Activated T-cell treated with anti-CD3 and anti-CD28 coated beads, Interleukin-2, amount 50 U/mL, for 72 hours (primary cell): Measurements from ENCODE around the gene WWOX. TPM values are rescaled to one million over a fixed set of nuclear protein-coding genes. Genes with fewer than 3 reads are reported as not detected.

Experiments
- ATAC-seq, 2 donors: fragments of 150-1000 bp; cut with Tn5 transposase; replicated peaks in 1 of 2; 2 replicates each; pipeline ENCODE4 v1.10.0; 2021; ENCODE audit warnings: moderate library complexity in 2 of 2, mild to moderate bottlenecking in 1 of 2
- DNase-seq, 2 donors: peaks; one replicate each; pipeline ENCODE4 v3.0.0; 2021 to 2022; ENCODE audit warnings: mixed read lengths in 1 of 2
- H3K27ac Mint-ChIP-seq: one replicate; pipeline ENCODE4 v1.8.0; 2022; ENCODE audit warnings: mild to moderate bottlenecking, moderate library complexity, mixed read lengths
- H3K27me3 Mint-ChIP-seq: one replicate; pipeline ENCODE4 v1.8.0; 2022; ENCODE audit warnings: low read depth, mixed read lengths
- H3K36me3 Mint-ChIP-seq, 2 donors: one replicate each; pipeline ENCODE4 v1.8.0; 2022; ENCODE audit warnings: mixed read lengths in 2 of 2, mild to moderate bottlenecking in 1 of 2; ENCODE audit not compliant: insufficient read depth in 2 of 2
- H3K4me1 Mint-ChIP-seq: one replicate; pipeline ENCODE4 v1.8.0; 2022; ENCODE audit warnings: low read depth, mixed read lengths
- H3K4me3 Mint-ChIP-seq, 2 donors: one replicate each; pipeline ENCODE4 v1.8.0; 2022; ENCODE audit warnings: mild to moderate bottlenecking in 2 of 2, mixed read lengths in 2 of 2, moderate library complexity in 2 of 2
- H3K9me3 Mint-ChIP-seq, 2 donors: one replicate each; pipeline ENCODE4 v1.8.0; 2022; ENCODE audit warnings: mixed read lengths in 2 of 2
- total RNA-seq, 2 donors: library from RNA; stranded (reverse); gene quantifications; one replicate each; pipeline ENCODE4 v1.2.3, GENCODE V29; 2022

Gene WWOX
- total RNA-seq, 2 donors from 2014 or later = 21.2 to 21.5 TPM

DNA sequence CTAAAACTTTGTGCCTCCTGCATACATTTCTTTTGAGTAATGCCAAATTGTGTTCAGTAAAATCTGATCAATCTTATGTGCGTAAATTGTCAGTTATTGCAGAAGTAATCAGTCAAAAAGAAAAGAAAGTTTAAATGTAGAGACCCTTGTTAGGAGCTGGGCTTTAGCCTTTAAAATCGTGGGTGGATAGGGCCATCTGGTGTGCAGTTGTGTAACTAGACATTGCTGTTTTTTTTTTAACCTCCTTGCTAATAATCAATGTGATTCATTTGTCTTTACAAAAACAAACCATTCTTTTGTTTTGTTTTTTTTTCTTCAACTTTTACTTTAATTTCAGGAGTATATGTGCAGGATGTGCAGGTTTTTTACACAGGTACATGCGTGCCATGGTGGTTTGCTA is 5.3 kb upstream of the WWOX start:
- peaks cover 0 to 2% of the 10 kb centered on the region in 2 donors for H3K36me3 Mint-ChIP-seq
- no peak overlapping the region for H3K4me3 Mint-ChIP-seq
- peaks cover 15% of the 10 kb centered on the region for H3K27me3 Mint-ChIP-seq
- H3K9me3 Mint-ChIP-seq = peaks cover 0 to 2% of the 10 kb centered on the region in 2 donors
- DNase-seq = no peak
- H3K4me1 Mint-ChIP-seq = peaks cover 16% of the 10 kb centered on the region
- H3K27ac Mint-ChIP-seq = no peak overlapping the region
- ATAC-seq = no peak

DNA sequence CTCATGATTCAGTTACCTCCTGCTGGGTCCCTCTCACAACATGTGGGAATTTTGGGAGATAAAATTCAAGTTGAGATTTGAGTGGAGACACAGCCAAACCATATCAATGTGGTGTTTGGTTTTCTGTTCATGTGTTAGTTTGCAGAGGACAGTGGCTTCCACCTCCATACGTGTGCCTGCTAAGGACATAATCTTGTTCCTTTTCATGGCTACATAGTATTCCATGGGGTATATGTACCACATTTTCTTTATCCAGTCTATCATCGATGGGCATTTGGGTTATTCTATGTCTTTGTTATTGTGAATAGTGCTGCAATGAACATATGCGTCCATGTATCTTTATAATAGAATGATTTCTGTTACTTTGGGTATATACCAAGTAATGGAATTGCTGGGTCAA is 4.5 kb upstream of the WWOX start:
- H3K4me1 Mint-ChIP-seq = peaks cover 17% of the 10 kb centered on the region
- peaks cover 0 to 2% of the 10 kb centered on the region in 2 donors for H3K36me3 Mint-ChIP-seq
- DNase-seq (no peak), ATAC-seq (no peak)
- H3K27me3 Mint-ChIP-seq = peaks cover 15% of the 10 kb centered on the region
- peaks cover 0 to 2% of the 10 kb centered on the region in 2 donors for H3K9me3 Mint-ChIP-seq
- H3K4me3 Mint-ChIP-seq = no peak overlapping the region
- H3K27ac Mint-ChIP-seq = no peak overlapping the region

DNA sequence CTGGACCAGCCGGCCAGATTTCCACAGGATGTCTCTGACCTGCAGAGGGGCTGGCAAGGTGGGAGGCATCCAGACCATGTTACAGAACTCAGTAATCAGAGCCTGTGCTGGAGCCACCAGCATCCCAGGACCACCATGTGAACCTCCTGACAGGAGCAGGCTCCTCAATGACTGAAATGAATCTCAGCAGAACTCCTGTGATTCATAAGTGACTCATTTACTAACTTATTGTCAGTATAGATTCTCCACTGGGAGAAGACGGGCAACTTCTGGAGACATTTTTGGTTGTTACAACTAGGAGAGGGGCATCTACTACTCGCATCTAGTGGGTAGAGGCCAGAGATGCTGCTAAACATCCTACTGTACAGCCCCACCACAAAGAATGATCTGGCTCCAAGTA is 3.1 kb upstream of the WWOX start:
- Mint-ChIP-seq H3K27me3 (peaks cover 15% of the 10 kb centered on the region), H3K4me3 (no peak overlapping the region), H3K27ac (no peak overlapping the region), H3K9me3 (peaks cover 0 to 2% of the 10 kb centered on the region in 2 donors), H3K4me1 (peaks cover 25% of the 10 kb centered on the region), H3K36me3 (peaks cover 0 to 2% of the 10 kb centered on the region in 2 donors)
- no peak for ATAC-seq
- DNase-seq = no peak

DNA sequence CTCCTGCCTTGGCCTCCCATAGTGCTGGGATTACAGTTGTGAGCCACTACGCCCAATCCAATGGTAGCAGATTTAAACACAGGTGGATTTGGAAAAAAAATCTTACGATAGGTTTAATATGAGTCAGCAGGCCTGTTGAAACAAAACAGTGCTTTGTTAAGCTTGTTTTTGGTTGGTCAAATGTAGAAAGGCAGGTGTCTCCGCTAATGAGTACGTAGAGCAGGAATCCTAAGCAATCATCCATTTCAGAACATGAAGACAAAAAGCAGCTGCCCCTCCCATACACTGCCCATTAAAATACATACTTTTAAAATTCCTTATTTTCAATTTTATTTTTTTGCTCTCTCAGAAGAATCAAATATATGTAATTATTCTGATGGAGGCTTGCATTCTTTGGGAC is 1.9 kb upstream of the WWOX start:
- no peak overlapping the region for H3K4me3 Mint-ChIP-seq
- H3K27me3 Mint-ChIP-seq = peaks cover 15% of the 10 kb centered on the region
- no peak for DNase-seq
- peaks cover 0 to 2% of the 10 kb centered on the region in 2 donors for H3K36me3 Mint-ChIP-seq
- H3K27ac Mint-ChIP-seq = no peak overlapping the region
- ATAC-seq = no peak
- H3K9me3 Mint-ChIP-seq = peaks cover 0 to 2% of the 10 kb centered on the region in 2 donors
- peaks cover 28% of the 10 kb centered on the region for H3K4me1 Mint-ChIP-seq

DNA sequence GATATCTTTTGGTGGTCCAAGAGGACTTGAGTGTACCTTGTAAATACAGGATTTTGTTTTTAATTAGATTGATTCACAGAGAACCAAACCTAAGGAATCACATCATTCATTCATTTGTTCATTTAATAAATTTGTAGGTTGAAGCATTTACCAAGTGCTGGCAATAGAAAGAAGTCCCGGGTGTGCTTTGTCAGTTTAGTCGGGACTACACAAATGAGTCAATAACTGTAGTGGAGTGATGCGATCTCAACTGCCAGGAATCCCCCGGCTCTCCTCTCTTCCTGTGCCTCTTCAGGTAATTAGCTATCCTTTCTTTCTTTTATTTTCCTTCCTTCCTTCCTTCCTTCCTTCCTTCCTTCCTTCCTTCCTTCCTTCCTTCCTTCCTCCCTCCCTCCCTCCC is 1.4 kb upstream of the WWOX start:
- ATAC-seq (no peak), DNase-seq (peak in 1 of 2 donors; percentile 27)
- Mint-ChIP-seq H3K4me3 (peak overlapping the region in 1 of 2 donors; percentile 27), H3K27ac (peak overlapping the region; percentile 72), H3K4me1 (peaks cover 30% of the 10 kb centered on the region), H3K9me3 (peaks cover 0 to 2% of the 10 kb centered on the region in 2 donors), H3K36me3 (peaks cover 0 to 2% of the 10 kb centered on the region in 2 donors), H3K27me3 (peaks cover 14% of the 10 kb centered on the region)

DNA sequence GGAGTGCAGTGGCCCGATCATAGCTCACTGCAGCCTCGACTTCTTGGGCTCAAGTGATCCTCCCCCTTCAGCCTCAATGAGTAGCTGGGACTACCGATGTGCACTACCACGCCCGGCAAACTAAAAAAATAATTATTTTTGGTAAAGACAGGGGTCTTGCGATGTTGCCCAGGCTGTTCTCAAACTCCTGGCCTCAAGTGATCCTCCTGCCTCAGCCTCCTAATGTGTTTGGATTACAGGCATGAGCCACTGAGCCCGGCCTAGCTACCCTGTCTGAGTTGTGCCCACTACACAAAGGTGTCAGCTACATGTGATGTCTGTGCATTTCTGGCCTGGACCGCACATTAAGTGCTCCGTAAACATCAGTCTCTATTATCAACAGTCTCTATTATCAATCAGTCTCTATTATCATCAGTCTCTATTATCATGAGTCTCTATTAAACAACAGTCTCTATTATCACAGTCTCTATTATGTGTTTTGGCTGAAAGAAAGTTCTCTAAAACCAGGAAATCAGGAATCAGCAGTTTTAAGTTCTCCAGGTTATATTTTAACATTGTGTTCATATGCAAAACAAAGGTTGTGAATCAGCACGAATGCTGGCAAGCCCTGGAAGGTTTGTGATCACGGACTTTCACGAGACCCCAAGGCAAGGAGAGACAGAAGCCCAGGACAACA is 721 bp upstream of the WWOX start:
- ATAC-seq = no peak
- peak in 1 of 2 donors; percentile 4 for DNase-seq
- Mint-ChIP-seq H3K4me1 (peaks cover 35% of the 10 kb centered on the region), H3K9me3 (peaks cover 0 to 2% of the 10 kb centered on the region in 2 donors), H3K4me3 (peak overlapping the region; percentile 91 to 98), H3K27ac (peak overlapping the region; percentile 95), H3K36me3 (peaks cover 0 to 2% of the 10 kb centered on the region in 2 donors), H3K27me3 (peaks cover 7% of the 10 kb centered on the region)

DNA sequence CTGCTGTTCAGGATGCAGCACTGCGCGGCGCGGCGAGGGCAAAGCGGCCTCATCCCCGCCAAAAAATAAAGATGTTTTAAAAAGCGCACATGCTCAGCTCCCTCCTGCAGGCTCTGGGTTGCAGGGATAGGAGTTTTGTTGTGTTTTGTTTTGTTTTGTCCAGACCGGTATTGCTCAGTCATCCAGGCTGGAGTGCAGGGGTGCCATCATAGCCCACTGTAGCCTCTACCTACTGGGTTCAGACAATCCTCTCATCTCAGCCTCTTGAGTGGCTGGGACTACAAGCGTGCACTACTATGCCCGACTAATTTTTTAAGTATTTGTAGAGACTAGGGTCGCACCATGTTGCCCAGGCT is 636 bp downstream of the WWOX start:
- H3K4me1 Mint-ChIP-seq = peaks cover 35% of the 10 kb centered on the region
- H3K36me3 Mint-ChIP-seq = no peaks in the 10 kb centered on the region
- H3K9me3 Mint-ChIP-seq = peaks cover 0 to 2% of the 10 kb centered on the region in 2 donors
- H3K27ac Mint-ChIP-seq = peak overlapping the region; percentile 95
- peak overlapping the region; percentile 91 to 98 for H3K4me3 Mint-ChIP-seq
- no peak for ATAC-seq
- H3K27me3 Mint-ChIP-seq = no peaks in the 10 kb centered on the region
- no peak for DNase-seq

DNA sequence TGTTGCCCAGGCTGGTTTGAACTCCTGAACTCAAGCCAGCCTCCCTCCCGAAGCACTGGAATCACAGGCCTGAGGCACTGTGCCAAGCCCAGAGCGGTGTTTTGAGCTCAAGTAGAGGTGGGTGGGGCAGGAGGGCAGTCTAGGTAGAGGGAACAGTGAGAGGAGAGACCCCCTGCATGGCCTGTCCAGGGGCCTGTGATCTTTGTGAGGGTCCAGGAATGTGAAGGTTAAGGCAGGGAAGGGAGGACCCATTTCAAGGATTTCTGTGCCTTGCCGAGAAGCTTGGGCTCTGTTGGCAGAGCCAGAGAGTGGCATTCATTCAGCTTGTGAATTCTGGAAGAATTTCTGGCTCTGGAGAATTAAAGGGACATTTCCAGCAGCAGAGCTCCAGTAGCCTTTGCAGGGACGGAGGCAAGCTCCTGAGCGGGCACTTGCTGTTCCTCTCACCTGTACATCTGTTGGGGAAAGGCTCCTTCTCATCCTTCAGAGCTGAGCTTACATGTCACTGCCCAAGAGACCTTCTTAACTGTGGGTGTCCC is 2.7 kb downstream of the WWOX start:
- Mint-ChIP-seq H3K36me3 (no peaks in the 10 kb centered on the region), H3K4me1 (peaks cover 27% of the 10 kb centered on the region), H3K27me3 (no peaks in the 10 kb centered on the region), H3K9me3 (no peaks in the 10 kb centered on the region), H3K27ac (no peak overlapping the region), H3K4me3 (peak overlapping the region in 1 of 2 donors; percentile 42)
- no peak for DNase-seq
- no peak for ATAC-seq

DNA sequence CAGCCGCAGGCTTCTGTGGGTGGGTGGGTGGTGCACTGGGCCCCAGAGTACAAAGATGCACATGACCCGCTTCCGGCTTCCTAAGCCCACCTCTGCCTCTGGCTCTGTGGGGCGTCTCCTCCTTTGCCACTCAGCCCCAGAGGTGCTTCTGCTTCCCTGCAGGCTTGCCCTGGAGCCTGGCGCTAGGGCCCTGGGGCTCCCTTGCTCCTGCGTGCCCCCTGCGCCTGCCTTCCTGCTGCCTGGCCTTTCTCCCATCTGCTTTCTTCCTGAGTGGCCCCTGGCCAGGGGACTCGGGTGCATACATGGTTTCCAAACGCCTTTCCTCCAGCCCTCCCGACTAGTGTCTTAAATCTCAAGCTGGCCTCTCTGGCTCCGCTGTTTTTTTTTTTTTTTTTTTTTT is 3.4 kb downstream of the WWOX start:
- H3K36me3 Mint-ChIP-seq = no peaks in the 10 kb centered on the region
- H3K4me1 Mint-ChIP-seq = peaks cover 27% of the 10 kb centered on the region
- DNase-seq (no peak), ATAC-seq (no peak)
- H3K27me3 Mint-ChIP-seq = no peaks in the 10 kb centered on the region
- no peak overlapping the region for H3K27ac Mint-ChIP-seq
- no peaks in the 10 kb centered on the region for H3K9me3 Mint-ChIP-seq
- H3K4me3 Mint-ChIP-seq = no peak overlapping the region

DNA sequence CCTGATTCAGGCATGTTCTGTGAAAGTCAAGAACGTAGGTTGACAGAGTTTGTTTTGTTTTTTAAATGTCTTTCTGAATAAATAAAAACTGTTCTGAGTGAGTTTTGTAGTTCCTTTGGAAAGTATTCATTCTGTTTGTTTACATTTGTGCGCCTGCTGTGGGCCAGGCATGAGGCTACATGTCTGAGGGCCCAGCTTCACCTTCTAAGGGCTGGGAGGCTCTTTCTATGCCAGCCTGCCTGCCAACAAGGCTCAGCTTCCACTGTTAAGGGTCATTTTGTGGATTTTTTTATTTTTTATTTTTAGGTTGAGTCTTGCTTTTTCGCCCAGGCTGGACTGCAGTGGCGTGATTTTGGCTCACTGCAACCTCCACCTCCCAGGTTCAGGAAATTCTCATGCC is 6.1 kb downstream of the WWOX start:
- H3K27ac Mint-ChIP-seq = no peak overlapping the region
- H3K4me1 Mint-ChIP-seq = peaks cover 12% of the 10 kb centered on the region
- no peaks in the 10 kb centered on the region for H3K9me3 Mint-ChIP-seq
- ATAC-seq (no peak), DNase-seq (no peak)
- H3K36me3 Mint-ChIP-seq = no peaks in the 10 kb centered on the region
- no peak overlapping the region for H3K4me3 Mint-ChIP-seq
- H3K27me3 Mint-ChIP-seq = no peaks in the 10 kb centered on the region

DNA sequence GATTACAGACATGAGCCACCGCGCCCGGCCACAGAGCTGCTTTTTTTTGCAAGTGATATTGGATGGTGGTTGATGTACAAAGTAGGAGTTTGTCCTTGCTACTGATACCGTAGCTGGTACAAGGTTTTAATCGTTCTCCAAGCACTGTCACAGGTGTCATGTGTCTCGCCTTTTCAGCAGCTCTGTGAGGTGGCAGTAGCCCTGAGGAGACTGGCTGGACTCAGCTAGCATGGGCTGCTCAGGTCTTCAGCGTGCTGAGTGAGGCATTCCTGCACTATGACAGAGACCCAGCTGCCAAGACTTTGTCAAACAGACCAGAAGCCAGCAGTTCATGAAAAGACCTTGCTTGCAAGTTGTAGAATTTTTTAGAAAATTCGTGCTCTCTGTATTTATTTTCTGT is 7.2 kb downstream of the WWOX start:
- Mint-ChIP-seq H3K27me3 (no peaks in the 10 kb centered on the region), H3K9me3 (no peaks in the 10 kb centered on the region), H3K36me3 (no peaks in the 10 kb centered on the region), H3K27ac (no peak overlapping the region), H3K4me1 (peaks cover 10% of the 10 kb centered on the region), H3K4me3 (no peak overlapping the region)
- no peak for DNase-seq
- ATAC-seq = no peak

DNA sequence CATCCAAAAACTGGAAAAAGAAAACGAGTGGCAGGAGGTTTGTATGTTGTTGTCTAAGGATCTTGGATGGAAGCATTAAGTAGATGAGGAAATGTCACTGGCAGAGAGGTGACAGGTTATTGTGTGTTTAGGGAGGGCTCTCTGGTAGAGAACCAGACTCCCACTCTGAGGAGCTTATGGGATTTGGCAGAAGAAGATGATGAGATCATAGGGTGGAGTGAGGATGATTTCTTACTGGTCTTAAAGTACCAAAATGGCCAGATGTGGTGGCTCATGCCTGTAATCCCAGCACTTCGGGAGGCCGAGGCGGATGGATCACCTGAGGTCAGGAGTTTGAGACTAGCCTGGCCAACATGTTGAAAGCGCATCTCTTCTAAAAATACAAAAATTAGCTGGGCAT is 9.0 kb downstream of the WWOX start:
- ATAC-seq (no peak), DNase-seq (no peak)
- no peak overlapping the region for H3K4me3 Mint-ChIP-seq
- peaks cover 3% of the 10 kb centered on the region for H3K4me1 Mint-ChIP-seq
- H3K27ac Mint-ChIP-seq = no peak overlapping the region
- no peaks in the 10 kb centered on the region for H3K27me3 Mint-ChIP-seq
- H3K9me3 Mint-ChIP-seq = no peaks in the 10 kb centered on the region
- H3K36me3 Mint-ChIP-seq = no peaks in the 10 kb centered on the region

DNA sequence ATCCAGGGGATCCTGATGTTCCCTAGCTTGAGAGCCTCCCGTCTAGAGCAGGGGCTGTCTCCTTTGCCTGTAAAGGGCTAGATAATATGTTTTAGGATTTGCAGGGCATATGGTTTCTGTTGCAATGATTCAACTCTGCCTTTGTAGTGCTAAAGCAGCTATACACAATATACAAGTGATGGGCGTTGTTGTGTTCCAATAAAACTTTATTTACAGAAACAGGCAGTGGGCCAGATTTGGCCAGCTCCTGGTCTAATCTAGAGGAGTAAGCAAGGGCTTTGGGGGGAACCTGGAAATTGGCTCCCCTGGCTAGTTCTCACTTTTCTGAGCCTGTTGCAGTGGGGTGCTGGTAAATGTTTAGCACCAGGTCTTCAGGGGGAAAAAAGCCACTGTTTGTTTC is 13.8 kb downstream of the WWOX start:
- DNase-seq (no peak), ATAC-seq (no peak)
- no peak overlapping the region for H3K27ac Mint-ChIP-seq
- H3K4me1 Mint-ChIP-seq = no peaks in the 10 kb centered on the region
- no peak overlapping the region for H3K4me3 Mint-ChIP-seq
- H3K9me3 Mint-ChIP-seq = no peaks in the 10 kb centered on the region
- no peaks in the 10 kb centered on the region for H3K27me3 Mint-ChIP-seq
- H3K36me3 Mint-ChIP-seq = no peaks in the 10 kb centered on the region

DNA sequence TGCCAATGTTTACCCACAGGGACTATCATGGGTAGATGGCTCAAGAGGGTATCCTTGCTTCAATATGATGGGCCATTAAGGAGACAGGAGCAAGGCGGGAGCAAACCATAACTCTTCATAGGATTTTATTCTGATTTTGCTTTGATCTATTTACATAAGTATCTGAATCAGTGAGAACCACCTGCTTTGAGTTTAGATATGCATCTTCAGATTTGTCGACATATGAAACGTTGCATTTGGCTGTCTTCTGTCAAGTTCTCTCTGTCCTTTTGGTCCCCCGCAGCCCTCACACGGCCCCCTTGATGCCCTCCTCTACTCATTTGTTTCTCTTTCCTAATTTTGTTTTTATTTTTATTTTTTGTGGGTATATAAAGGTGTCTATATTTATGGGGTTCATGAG is 16.2 kb downstream of the WWOX start:
- Mint-ChIP-seq H3K27me3 (no peaks in the 10 kb centered on the region), H3K36me3 (peaks cover under 1 to 2% of the 10 kb centered on the region in 2 donors), H3K9me3 (no peaks in the 10 kb centered on the region), H3K27ac (peak overlapping the region; percentile 75), H3K4me1 (no peaks in the 10 kb centered on the region), H3K4me3 (no peak overlapping the region)
- ATAC-seq (no peak), DNase-seq (no peak)
